Muscle layer of duodenum (tissue), 2 donors: ENCODE results near the gene DDX25.
"Not testable (repeated sequence)": the region's sequence is repeated elsewhere in the genome, so short reads cannot be mapped to it uniquely, and the experiment has no call there.

ENCODE experiments used
- H3K27ac ChIP-seq: one replicate; pipeline ENCODE4 v1.7.0; 2013; ENCODE audit warnings: mild to moderate bottlenecking, low read length
- H3K27me3 ChIP-seq: one replicate; pipeline ENCODE4 v1.7.0; 2013; ENCODE audit warnings: low read depth, mild to moderate bottlenecking, control low read depth, low read length
- H3K36me3 ChIP-seq, 2 donors: one replicate each; pipeline ENCODE4 v1.7.0; 2013; ENCODE audit warnings: low read length in 2 of 2, control low read depth in 1 of 2, mild to moderate bottlenecking in 1 of 2; ENCODE audit not compliant: insufficient read depth in 2 of 2, control insufficient read depth in 1 of 2
- H3K4me1 ChIP-seq, 2 donors: one replicate each; pipeline ENCODE4 v1.7.0; 2013; ENCODE audit warnings: low read length in 2 of 2, mild to moderate bottlenecking in 2 of 2, control low read depth in 1 of 2, moderate library complexity in 1 of 2; ENCODE audit not compliant: insufficient read depth in 2 of 2, control insufficient read depth in 1 of 2
- H3K4me3 ChIP-seq, 2 donors: one replicate each; pipeline ENCODE4 v1.7.0; 2013; ENCODE audit warnings: low read length in 2 of 2, low read depth in 1 of 2, mild to moderate bottlenecking in 1 of 2
- H3K9me3 ChIP-seq, 2 donors: one replicate each; pipeline ENCODE4 v1.7.0; 2013; ENCODE audit warnings: low read length in 2 of 2, control low read depth in 1 of 2, mild to moderate bottlenecking in 1 of 2; ENCODE audit not compliant: control insufficient read depth in 1 of 2
- donor health status: healthy.

DDX25 gene

DNA sequence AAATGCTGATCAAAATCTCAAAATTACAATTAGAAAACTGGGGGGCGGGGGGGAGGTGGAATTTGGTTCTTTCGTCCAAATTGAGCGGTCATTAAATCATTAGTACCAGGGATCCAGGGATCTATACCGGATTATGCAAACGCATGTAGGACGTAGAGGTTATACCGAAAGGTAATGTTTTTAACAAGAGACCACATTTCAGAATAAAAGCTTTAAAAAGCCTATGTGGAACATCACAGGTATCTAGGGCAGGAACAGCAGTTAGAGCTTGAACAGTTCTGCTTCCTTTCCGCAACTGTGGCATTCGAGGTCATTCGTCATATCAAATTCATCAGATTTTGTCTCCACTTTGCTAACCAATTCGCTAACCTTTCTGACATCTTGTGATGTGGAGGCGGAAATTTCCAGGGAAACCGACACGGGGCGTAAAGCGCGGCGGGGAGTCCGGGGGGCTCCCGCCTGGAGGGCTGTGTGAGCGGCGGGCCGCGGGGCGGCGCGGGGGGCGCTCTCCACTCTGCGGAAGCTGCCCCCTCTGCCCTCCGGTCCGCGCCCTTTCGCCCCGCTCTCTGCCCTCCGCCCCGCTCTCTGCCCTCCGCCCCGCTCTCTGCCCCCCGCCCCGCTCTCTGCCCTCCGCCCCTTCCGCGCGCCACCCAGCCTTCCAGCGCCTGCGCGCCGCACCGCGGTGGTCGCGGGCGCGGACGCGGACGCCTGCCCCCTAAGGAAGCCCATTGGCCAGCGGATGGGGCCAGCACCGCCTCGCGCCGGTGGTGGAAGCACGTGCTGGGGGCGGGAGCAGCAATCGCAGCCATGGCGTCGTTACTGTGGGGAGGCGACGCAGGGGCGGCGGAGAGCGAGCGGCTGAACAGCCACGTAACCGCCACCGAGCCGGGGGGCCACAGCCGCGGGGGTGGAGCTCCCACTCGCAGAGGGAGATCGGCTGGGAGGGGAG lies at the start of gene DDX25:
Gene DDX25 (plus strand): TSS at position 798 of the 949 bp plus-strand sequence. CDS start 10 bp downstream, at position 808.
- peaks cover 4 to 16% of the 10 kb centered on the region in 2 donors for H3K4me1 ChIP-seq
- no peak within 1 kb of the TSS for H3K27ac ChIP-seq
- H3K4me3 ChIP-seq: peak within 1 kb of the TSS; percentile 71 to 92
- peaks cover 12 to 14% of the 10 kb centered on the region in 2 donors for H3K36me3 ChIP-seq
- peaks cover 6% of the 10 kb centered on the region for H3K27me3 ChIP-seq
- no peaks in the 10 kb centered on the region for H3K9me3 ChIP-seq

DNA sequence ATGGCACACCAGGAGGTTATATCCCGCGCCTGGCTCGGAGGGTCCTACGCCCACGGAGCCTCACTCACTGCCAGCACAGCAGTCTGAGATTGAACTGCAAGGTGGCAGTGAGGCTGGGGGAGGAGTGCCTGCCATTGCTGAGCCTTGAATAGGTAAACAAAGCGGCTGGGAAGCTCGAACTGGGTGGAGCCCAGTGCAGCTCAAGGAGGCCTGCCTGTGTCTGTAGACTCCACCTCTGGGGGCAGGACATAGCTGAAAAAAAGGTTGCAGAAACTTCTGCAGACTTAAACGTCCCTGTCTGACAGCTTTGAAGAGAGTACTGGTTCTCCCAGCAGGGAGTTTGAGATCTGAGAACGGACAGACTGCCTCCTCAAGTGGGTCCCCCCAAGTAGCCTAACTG lies 46.6 kb upstream of the DDX25 start:
- H3K36me3 ChIP-seq, H3K4me1 ChIP-seq, H3K9me3 ChIP-seq, H3K4me3 ChIP-seq, H3K27me3 ChIP-seq, H3K27ac ChIP-seq: not testable (repeated sequence)

DNA sequence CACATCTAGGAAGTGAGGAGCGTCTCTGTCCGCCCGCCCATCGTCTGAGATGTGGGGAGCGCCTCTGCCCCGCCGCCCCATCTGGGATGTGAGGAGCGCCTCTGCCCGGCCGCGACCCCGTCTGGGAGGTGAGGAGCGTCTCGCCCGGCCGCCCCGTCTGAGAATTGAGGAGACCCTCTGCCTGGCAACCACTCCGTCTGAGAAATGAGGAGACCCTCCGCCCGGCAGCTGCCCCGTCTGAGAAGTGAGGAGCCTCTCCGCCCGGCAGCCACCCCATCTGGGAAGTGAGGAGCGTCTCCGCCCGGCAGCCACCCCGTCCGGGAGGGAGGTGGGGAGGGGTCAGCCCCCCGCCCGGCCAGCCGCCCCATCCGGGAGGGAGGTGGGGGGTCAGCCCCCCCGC lies 41.5 kb upstream of the DDX25 start:
- H3K27me3 ChIP-seq, H3K4me1 ChIP-seq, H3K4me3 ChIP-seq, H3K9me3 ChIP-seq, H3K36me3 ChIP-seq, H3K27ac ChIP-seq: not testable (repeated sequence)

DNA sequence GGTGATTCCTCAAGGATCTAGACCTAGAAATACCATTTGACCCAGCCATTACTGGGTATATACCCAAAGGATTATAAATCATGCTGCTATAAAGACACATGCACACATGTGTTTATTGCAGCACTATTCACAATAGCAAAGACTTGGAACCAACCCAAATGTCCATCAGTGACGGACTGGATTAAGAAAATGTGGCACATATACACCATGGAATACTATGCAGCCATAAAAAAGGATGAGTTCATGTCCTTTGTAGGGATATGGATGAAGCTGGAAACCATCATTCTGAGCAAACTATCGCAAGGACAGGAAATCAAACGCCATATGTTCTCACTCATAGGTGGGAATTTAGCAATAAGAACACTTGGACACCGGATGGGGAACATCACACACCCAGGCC lies 39.0 kb upstream of the DDX25 start:
- not testable (repeated sequence) for H3K27ac ChIP-seq, H3K27me3 ChIP-seq, H3K4me3 ChIP-seq, H3K36me3 ChIP-seq, H3K9me3 ChIP-seq, H3K4me1 ChIP-seq

DNA sequence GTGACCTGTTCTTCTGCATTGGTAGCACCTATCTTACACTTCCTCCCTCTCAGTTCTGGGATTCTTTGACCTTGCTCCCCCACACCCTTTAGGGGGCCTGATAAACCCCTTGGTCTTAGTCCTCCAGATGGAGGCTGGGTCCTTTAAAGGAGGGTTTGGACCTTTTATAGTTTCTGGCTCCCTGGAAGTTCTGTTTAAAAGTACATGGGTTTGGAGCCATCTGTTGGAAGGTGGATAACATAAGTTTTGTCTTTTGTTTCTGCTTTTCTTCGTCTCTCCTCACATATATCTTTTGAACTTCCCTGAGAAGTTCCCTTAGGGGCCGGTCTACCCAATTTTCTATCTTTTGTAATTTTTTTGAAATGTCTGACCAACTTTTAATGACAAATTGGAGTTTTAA lies 34.8 kb upstream of the DDX25 start:
- Histone ChIP-seq H3K27me3 (no peaks in the 10 kb centered on the region), H3K9me3 (no peaks in the 10 kb centered on the region), H3K36me3 (no peaks in the 10 kb centered on the region), H3K27ac (no peak overlapping the region), H3K4me1 (no peaks in the 10 kb centered on the region), H3K4me3 (no peak overlapping the region)

DNA sequence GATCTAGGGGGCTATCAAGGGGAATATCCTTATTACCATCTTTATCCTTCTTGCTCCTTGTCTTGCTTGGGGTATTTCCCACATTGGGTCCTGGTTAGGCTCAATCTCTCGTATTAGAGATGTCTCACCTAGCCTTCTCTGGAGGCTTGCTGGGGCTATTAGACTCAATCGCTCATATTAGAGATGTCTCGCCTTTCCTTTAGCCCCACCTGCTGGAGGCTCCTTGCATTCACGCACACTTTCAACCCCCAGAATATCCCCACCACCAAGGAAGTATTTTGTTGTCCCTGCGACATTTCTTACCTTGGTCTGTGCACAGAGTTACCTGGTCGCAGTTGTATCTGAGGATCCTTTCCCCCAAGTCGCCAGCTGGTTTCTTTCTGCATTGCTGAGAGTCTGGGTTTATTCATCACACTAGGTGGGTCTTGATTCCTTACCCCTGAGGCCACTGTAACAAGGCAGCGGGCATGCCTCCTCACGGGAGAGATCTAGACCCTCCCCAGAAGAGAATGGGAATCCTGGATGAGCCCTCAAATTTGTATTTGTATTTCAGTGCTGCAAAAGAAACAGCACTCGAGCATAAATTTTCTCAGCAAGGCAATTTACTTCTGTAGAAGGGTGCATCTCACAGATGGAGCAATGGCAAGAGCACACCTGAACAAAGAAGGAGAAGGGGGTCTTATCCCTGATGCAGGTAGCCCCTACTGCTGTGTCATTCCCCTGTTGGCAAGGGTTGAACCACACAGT lies 32.7 kb upstream of the DDX25 start:
- Histone ChIP-seq H3K27ac (no peak overlapping the region), H3K4me1 (no peaks in the 10 kb centered on the region), H3K4me3 (no peak overlapping the region), H3K27me3 (no peaks in the 10 kb centered on the region), H3K36me3 (no peaks in the 10 kb centered on the region), H3K9me3 (no peaks in the 10 kb centered on the region)

DNA sequence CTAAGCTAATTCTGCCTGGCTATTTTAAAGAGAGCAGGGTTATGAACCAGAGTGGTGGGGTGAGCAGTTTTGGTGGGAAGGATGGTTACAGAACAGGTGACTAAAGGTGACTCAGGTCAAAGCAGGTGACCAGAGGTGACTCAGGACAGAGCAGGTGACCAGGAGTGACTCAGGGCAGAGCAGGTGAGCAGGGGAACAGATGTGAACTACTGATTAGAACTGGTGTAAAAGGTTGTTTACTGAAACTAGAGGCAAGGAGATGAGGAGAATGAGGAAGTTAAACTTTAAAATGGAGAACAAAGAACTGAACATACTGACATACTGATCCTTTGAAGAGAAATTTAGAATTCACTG lies 32.2 kb upstream of the DDX25 start:
- no peaks in the 10 kb centered on the region for H3K27me3 ChIP-seq
- H3K27ac ChIP-seq: no peak overlapping the region
- H3K9me3 ChIP-seq: no peaks in the 10 kb centered on the region
- no peak overlapping the region for H3K4me3 ChIP-seq
- H3K4me1 ChIP-seq: no peaks in the 10 kb centered on the region
- no peaks in the 10 kb centered on the region for H3K36me3 ChIP-seq

DNA sequence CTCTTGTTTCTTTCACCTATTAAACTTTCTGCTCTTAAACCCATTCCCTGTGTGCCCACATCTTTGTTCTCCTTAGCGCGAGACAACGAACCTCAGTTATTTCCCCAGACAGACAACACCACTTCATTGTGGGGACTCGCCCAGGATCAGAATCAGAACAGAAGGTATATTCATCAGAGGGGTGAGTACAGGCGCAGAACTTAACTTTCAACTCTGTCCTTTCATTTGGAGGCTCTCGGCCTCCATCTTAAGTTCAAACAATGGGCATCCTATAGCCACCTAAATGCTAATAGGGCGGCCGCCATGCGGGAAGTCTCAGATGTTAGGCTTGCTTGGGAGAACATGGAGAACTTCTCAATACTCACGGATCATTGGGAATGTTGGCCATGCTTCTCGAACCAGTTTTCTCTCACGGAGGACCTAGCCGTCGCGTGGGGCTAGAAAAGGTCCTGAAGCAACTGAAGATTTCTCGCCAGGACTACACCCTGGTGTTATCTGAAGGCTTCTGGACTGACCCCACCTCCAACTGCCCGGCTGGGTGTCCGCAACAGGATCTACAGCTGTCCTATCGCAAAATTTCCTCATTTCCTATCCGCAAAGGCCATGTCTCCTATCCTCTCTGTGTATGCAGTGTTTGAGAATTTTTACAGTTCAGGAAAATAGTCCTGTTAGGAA lies 30.3 kb upstream of the DDX25 start:
- Histone ChIP-seq H3K4me1 (no peaks in the 10 kb centered on the region), H3K27ac (no peak overlapping the region), H3K9me3 (no peaks in the 10 kb centered on the region), H3K27me3 (no peaks in the 10 kb centered on the region), H3K4me3 (peak overlapping the region in 1 of 2 donors; percentile 26), H3K36me3 (no peaks in the 10 kb centered on the region)

DNA sequence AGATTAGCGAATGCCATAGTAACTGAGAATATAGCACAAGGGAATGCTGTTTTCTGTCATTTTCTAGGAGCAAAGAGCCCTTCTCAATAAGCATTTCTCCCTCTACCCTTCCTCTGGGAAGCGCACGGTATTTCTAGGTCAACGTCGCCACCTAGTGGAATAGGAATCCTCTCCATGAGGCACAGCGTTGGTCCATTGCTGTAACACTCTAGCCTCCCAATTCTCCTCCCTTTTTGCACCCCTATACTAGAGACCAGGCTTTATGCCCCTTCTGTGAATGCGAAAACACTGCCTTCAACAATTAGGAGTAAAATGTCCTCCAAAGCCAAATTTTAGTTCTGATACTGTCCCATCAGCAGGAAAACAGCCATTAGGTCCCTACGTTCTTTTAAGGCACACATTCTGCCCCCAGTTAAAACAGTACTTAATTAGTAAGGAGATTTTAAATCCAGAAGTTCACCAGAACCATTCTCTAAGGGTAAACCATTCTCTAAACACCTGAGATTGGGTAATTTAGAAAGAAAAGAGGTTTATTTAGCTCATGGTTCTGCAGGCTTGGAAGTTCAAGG lies 29.7 kb upstream of the DDX25 start:
- H3K4me1 ChIP-seq: no peaks in the 10 kb centered on the region
- H3K27me3 ChIP-seq: no peaks in the 10 kb centered on the region
- no peaks in the 10 kb centered on the region for H3K36me3 ChIP-seq
- H3K9me3 ChIP-seq: no peaks in the 10 kb centered on the region
- H3K27ac ChIP-seq: no peak overlapping the region
- H3K4me3 ChIP-seq: peak overlapping the region in 1 of 2 donors; percentile 26

DNA sequence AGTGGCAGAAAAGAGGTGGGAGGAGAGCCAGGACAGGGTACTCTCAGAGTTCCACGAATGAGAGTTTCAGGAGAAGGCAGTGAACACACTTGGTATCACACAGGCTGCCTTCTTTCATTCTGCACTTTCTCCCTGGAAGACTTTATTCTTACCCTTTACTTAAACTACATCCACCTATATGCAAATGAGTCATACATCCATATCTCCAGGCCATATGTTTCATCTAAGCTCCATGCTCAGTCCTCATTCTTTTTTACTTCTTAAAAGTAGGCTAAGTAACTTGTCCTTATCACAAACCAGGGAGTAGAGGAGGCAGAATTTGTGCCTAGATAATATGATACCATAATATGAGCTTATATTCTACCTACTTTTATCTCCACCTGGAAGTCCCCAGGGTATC lies 23.0 kb upstream of the DDX25 start:
- Histone ChIP-seq H3K27ac (no peak overlapping the region), H3K9me3 (no peaks in the 10 kb centered on the region), H3K4me1 (peaks cover 0 to under 1% of the 10 kb centered on the region in 2 donors), H3K4me3 (no peak overlapping the region), H3K36me3 (no peaks in the 10 kb centered on the region), H3K27me3 (no peaks in the 10 kb centered on the region)

DNA sequence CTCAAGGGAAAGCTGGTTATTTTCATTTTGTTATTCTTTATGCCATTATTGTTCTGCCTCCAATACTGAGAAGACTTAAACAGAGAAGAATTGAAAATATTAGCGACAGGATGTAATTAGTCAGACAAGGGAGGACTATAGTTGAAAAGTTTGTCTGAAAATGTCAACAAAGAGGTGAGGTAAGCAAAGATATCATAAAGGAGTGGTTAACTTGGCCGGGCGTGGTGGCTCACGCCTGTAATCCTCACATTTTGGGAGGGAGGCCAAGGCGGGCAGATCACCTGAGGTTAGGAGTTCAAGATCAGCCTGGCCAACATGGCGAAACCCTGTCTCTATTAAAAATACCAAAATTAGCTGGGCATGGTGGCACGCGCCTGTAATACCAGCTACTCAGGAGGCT lies 20.9 kb upstream of the DDX25 start:
- Histone ChIP-seq H3K36me3 (peaks cover 0 to 4% of the 10 kb centered on the region in 2 donors), H3K27me3 (no peaks in the 10 kb centered on the region), H3K4me3 (no peak overlapping the region), H3K4me1 (peaks cover 0 to 10% of the 10 kb centered on the region in 2 donors), H3K9me3 (no peaks in the 10 kb centered on the region), H3K27ac (no peak overlapping the region)
